GM12878 (cell line): ENCODE data around the gene MXRA7. TPM values are rescaled to one million over a fixed set of nuclear protein-coding genes. Genes with fewer than 3 reads are reported as not detected.

Experiments used
- ATAC-seq: fragments of 200-7000 bp; cut with Tn5 transposase; 3 replicates; pipeline ENCODE4 v1.9.1; 2020; ENCODE audit warnings: mild to moderate bottlenecking, moderate library complexity
- BruUV-seq: library from RNA; stranded (reverse); fragments of 400-500 nt; replicated peaks from 2 replicates; lab custom pipeline; 2021; lab: Mats Ljungman, UMichigan
- CTCF ChIA-PET: fragments of 300-600 bp; sonication (Branson Sonifier 250); formaldehyde crosslinking; extraction: SDS; loops from one replicate; lab custom pipeline; 2021; ENCODE audit warnings: inconsistent platforms; lab: Yijun Ruan, JAX
- POLR2A ChIA-PET: fragments of 350-600 bp; formaldehyde crosslinking; extraction: SDS; loops from one replicate; lab custom pipeline; 2021; ENCODE audit warnings: inconsistent platforms; lab: Charles Lee
- RAD21 ChIA-PET: fragments of 300-600 bp; sonication (Branson Sonifier 250); formaldehyde crosslinking; loops from one replicate; lab custom pipeline; 2023; ENCODE audit warnings: antibody characterized with exemption; ENCODE audit not compliant: unreplicated experiment; lab: Charles Lee
- SMC1A ChIA-PET: fragments of 300-600 bp; sonication (Branson Sonifier 250); formaldehyde crosslinking; loops from one replicate; lab custom pipeline; 2023; ENCODE audit not compliant: unreplicated experiment, uncharacterized antibody; lab: Charles Lee
- DNase-seq: peaks from one replicate; pipeline ENCODE4 v3.0.0-alpha.2; 2011; ENCODE audit warnings: low read depth, low spot score
- FAIRE-seq: peaks from 3 replicates; lab custom pipeline; 2011; peaks lifted over from hg19 to GRCh38; lab: Jason Lieb, UNC
- H2AFZ ChIP-seq: 2 replicates; pipeline ENCODE4 v1.6.0; 2011; ENCODE audit warnings: low read depth, low read length, control low read depth; ENCODE audit not compliant: control insufficient read depth
- H3K27ac ChIP-seq: 2 replicates; pipeline ENCODE4 v1.5.1; 2011; ENCODE audit warnings: control low read depth; ENCODE audit not compliant: control insufficient read depth, insufficient read depth
- H3K27me3 ChIP-seq, 2 experiments: replicated peaks in 1 of 2; 2 replicates each; pipeline versions ENCODE4 v1.6.0 to v1.6.1; 2011; ENCODE audit warnings: low read length in 1 of 2; ENCODE audit not compliant: control insufficient read depth in 2 of 2, insufficient read depth in 2 of 2
- H3K36me3 ChIP-seq, 2 experiments: 2 replicates each; pipeline ENCODE4 v1.5.1; 2011; ENCODE audit warnings: low read length in 1 of 2; ENCODE audit not compliant: control insufficient read depth in 2 of 2, insufficient read depth in 2 of 2
- H3K4me1 ChIP-seq: 2 replicates; pipeline ENCODE4 v1.6.1; 2011; ENCODE audit warnings: mild to moderate bottlenecking, low read length, moderate library complexity, mixed read lengths; ENCODE audit not compliant: control insufficient read depth, insufficient read depth
- H3K4me2 ChIP-seq: 2 replicates; pipeline ENCODE4 v1.6.0; 2011; ENCODE audit warnings: control low read depth; ENCODE audit not compliant: control insufficient read depth, insufficient read depth
- H3K4me3 ChIP-seq: fragments of 200-600 bp; sonication (generic); 2 replicates; pipeline ENCODE4 v1.5.1; 2016
- H3K79me2 ChIP-seq: 2 replicates; pipeline ENCODE4 v1.6.0; 2011; ENCODE audit warnings: low read length; ENCODE audit not compliant: control insufficient read depth, insufficient read depth
- H3K9ac ChIP-seq: 2 replicates; pipeline ENCODE4 v1.8.0; 2011; ENCODE audit warnings: low read length, control low read depth, mixed read lengths; ENCODE audit not compliant: control insufficient read depth, insufficient read depth
- H3K9me3 ChIP-seq: replicated peaks from 3 replicates; pipeline ENCODE4 v1.5.1; 2011; ENCODE audit warnings: mild to moderate bottlenecking, low read length; ENCODE audit not compliant: control insufficient read depth, insufficient read depth
- H4K20me1 ChIP-seq: 2 replicates; pipeline ENCODE4 v1.6.0; 2011; ENCODE audit not compliant: control insufficient read depth, insufficient read depth
- ATF7 ChIP-seq: fragments of 450-650 bp; IDR thresholded peaks from 2 replicates; pipeline ENCODE4 v1.6.1; 2016; ENCODE audit warnings: low read depth, mild to moderate bottlenecking
- BRCA1 ChIP-seq: IDR thresholded peaks from 2 replicates; pipeline ENCODE4 v1.6.1; 2011; ENCODE audit warnings: low read depth, low read length, improper control_type of control experiment
- CREB1 ChIP-seq: IDR thresholded peaks from 2 replicates; pipeline ENCODE4 v1.6.1; 2012; ENCODE audit warnings: low read depth, mild to moderate bottlenecking, inconsistent platforms
- FOS ChIP-seq: IDR thresholded peaks from 3 replicates; pipeline ENCODE4 v1.6.1; 2011; ENCODE audit warnings: borderline replicate concordance; ENCODE audit not compliant: insufficient read length; ENCODE audit errors: extremely low read depth
- HDAC2 ChIP-seq: fragments of 200-600 bp; sonication (generic); IDR thresholded peaks from 2 replicates; pipeline ENCODE4 v1.6.1; 2017
- IRF4 ChIP-seq: IDR thresholded peaks from 2 replicates; pipeline ENCODE4 v1.6.1; 2011; ENCODE audit warnings: low read depth, low read length
- LARP7 ChIP-seq: fragments of 450-650 bp; IDR thresholded peaks from 2 replicates; pipeline ENCODE4 v1.6.1; 2017; ENCODE audit warnings: mild to moderate bottlenecking
- SMAD1 ChIP-seq: fragments of 450-650 bp; IDR thresholded peaks from 2 replicates; pipeline ENCODE4 v1.6.1; 2018; ENCODE audit warnings: mild to moderate bottlenecking, low read depth; ENCODE audit not compliant: partially characterized antibody
- SMAD5 ChIP-seq: IDR thresholded peaks from 2 replicates; pipeline ENCODE4 v1.6.1; 2016; ENCODE audit warnings: antibody characterized with exemption, low read depth
- ZNF622 ChIP-seq: fragments of 450-650 bp; IDR thresholded peaks from 2 replicates; pipeline ENCODE4 v1.6.1; 2017; ENCODE audit warnings: mild to moderate bottlenecking, inconsistent platforms
- WGBS: methylation state at CpG from one replicate; pipeline ENCODE4 v1.1.6; 2016; ENCODE audit warnings: low lambda C conversion rate; ENCODE audit not compliant: insufficient replicate concordance, insufficient coverage; ENCODE audit errors: missing lambda C conversion rate; 5-methylcytosine and 5-hydroxymethylcytosine counted together
- in situ Hi-C: fragments of 300-500 bp; cut with MboI; formaldehyde crosslinking; loops from 9 replicates; pipeline ENCODE4 v1.14.3; 2018; ENCODE audit warnings: mixed read lengths
- intact Hi-C: fragments of 100-400 bp; cut with micrococcal nuclease; formaldehyde crosslinking; loops from one replicate; pipeline ENCODE4 v1.14.2; 2022; ENCODE audit not compliant: unreplicated experiment
- polyA plus RNA-seq, 11 experiments: library from polyadenylated mRNA; depleted of rRNA in 4 of 11; unstranded in 6 of 11; stranded (reverse) in 5 of 11; fragments of >200 nt; fragmentation: Nextera tagmentation in 4 of 11; fragmentation: Illumina TruSeq in 1 of 11; extraction: Ambion mirVana in 4 of 11; extraction: Trizol in 1 of 11; gene quantifications; 1 replicate in 1 of 11; 2 replicates in 10 of 11; pipeline versions ENCODE4 v1.2.1 to v1.2.3, GENCODE V29; 2011 to 2016; ENCODE audit warnings: inconsistent platforms in 2 of 11, missing spikeins in 2 of 11, low read depth in 1 of 11
- total RNA-seq, 4 experiments: library from RNA; depleted of rRNA in 3 of 4; stranded (reverse); fragments of >200 nt in 3 of 4; fragmentation: Illumina TruSeq in 1 of 4; extraction: Trizol in 1 of 4; gene quantifications; 2 replicates each; pipeline versions ENCODE4 v1.2.1 to v1.2.3, GENCODE V29; 2013 to 2021
- TF ChIP-seq, protein P1 (sequence below): fragments of 450-650 bp; IDR thresholded peaks from 2 replicates; pipeline ENCODE4 v1.6.1; 2017; ENCODE audit warnings: borderline replicate concordance
- TF ChIP-seq, protein P2 (sequence below): IDR thresholded peaks from 2 replicates; pipeline ENCODE4 v1.6.1; 2012; ENCODE audit warnings: mild to moderate bottlenecking, low read depth, low read length

MXRA7 gene
- total and polyA plus RNA-seq, 10 of the 15 experiments (the other 5 are each of a cell fraction or from before 2014, with no cell fraction given): 0.03 to 2.0 (median 0.33) TPM

DNA sequence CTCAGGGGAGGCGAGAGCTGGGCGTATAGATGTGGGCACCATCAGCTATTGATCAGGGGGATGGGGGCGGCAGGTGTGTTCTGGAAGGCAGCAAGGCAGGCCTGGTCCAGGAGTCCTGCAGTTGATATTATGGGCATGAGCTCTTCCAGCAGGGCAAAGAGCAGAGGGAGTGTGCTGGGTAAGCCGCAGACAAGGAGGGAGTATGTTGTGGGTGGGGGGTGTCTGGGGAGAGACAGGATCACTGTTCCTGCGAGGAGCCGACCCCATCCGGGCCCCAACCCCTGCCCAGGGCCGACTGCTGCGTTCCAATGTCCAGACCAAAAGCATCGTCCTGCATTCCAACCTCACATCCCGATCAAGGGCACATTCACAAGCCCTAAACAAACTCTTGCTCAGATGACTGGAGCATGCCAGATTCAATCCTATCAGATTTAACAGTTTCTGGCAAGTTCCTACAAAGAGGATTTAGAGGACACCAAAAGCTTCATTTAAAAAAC is 9.2 kb downstream of the MXRA7 start:
- TF ChIP-seq, protein P1, sequence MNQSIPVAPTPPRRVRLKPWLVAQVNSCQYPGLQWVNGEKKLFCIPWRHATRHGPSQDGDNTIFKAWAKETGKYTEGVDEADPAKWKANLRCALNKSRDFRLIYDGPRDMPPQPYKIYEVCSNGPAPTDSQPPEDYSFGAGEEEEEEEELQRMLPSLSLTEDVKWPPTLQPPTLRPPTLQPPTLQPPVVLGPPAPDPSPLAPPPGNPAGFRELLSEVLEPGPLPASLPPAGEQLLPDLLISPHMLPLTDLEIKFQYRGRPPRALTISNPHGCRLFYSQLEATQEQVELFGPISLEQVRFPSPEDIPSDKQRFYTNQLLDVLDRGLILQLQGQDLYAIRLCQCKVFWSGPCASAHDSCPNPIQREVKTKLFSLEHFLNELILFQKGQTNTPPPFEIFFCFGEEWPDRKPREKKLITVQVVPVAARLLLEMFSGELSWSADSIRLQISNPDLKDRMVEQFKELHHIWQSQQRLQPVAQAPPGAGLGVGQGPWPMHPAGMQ: no peak
- TF ChIP-seq, all 136 proteins: peak for 0
- 78% methylated on average over 7 of the region's 11 CpGs for WGBS
- no peak for DNase-seq
- H3K36me3 ChIP-seq: no peaks in the 10 kb centered on the region
- no peak overlapping the region for H2AFZ ChIP-seq
- no peak overlapping the region for H3K4me2 ChIP-seq
- no peaks in the 10 kb centered on the region for H3K79me2 ChIP-seq
- peaks cover 10% of the 10 kb centered on the region for H3K4me1 ChIP-seq
- no peak overlapping the region for H3K4me3 ChIP-seq
- CTCF ChIA-PET: interaction anchor here (1.7 to 1.8 kb wide), 2 partner anchors 13 to 20 kb away, joined by 5 to 8 read pairs; no protein-coding TSS in a partner anchor
- no peaks in the 10 kb centered on the region for H3K9me3 ChIP-seq
- no peak overlapping the region for H3K9ac ChIP-seq
- no peak overlapping the region for H3K27ac ChIP-seq
- no peak for FAIRE-seq
- no TSS peak for BruUV-seq
- in situ Hi-C loops: no loop called here
- ATAC-seq: no peak
- SMC1A ChIA-PET: interaction anchor here (1.8 kb wide), 1 partner anchor 13 kb away, joined by 3 read pairs; no protein-coding TSS in a partner anchor
- no peaks in the 10 kb centered on the region; a peak in 1 of 4 replicates for H3K27me3 ChIP-seq
- H4K20me1 ChIP-seq: no peaks in the 10 kb centered on the region
- POLR2A ChIA-PET: no interaction called here
- intact Hi-C loops: no loop called here
- RAD21 ChIA-PET: no interaction called here

DNA sequence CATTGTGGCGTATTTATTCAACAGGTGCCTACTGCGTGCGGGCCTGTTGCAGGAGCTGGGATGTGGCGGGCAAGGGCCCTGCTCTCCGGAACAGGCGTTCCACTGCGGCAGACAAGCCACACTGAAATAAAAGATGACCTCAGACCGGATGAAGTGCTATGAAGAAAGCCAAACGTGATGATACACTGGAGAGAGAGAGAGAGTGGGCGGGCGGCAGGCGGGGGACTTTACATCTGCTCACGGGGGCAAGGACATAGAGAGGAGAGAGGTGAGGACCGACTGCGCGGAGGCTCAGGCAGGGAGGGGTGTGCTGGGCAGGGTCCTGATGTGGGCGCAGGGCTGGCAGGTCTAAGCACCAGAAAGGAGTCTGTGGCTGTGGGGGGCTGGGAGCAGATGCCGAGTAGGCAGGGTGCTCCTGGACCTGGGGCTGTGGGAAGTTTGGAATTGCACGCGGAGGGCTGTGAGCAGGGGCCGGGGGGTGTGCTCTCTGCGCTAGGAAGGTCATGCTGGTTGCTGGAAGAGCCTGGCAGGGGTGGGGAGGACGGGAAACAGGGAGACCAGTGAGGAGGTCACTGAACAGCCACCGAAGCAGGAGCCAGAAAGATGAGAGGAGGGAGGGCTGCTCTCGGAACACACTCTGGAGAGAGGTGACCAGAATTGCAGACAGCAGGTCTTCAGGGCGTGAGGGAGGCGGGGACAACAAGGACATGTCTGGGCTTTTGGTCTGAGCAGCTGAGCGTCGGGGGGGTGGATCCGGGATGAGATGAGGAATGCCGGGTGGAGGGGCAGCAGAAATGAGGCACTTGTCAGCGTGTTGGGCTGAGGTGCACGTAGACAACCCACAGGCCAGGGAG is 9.9 kb downstream of the MXRA7 start:
- no peak overlapping the region for H3K27ac ChIP-seq
- H3K9ac ChIP-seq: no peak overlapping the region
- H3K36me3 ChIP-seq: no peaks in the 10 kb centered on the region
- H3K4me2 ChIP-seq: no peak overlapping the region
- CTCF ChIA-PET: interaction anchor here (1.8 kb wide), 1 partner anchor 14 kb away, joined by 5 read pairs; no protein-coding TSS in a partner anchor
- in situ Hi-C loops: no loop called here
- 70% methylated on average over 33 of the region's 33 CpGs for WGBS
- no peaks in the 10 kb centered on the region; a peak in 1 of 4 replicates for H3K27me3 ChIP-seq
- intact Hi-C loops: no loop called here
- SMC1A ChIA-PET: interaction anchor here (1.8 kb wide), 1 partner anchor 14 kb away, joined by 3 read pairs; no protein-coding TSS in a partner anchor
- POLR2A ChIA-PET: no interaction called here
- ATAC-seq (peak; percentile 27), DNase-seq (no peak), FAIRE-seq (no peak)
- H3K9me3 ChIP-seq: no peaks in the 10 kb centered on the region
- H3K4me3 ChIP-seq: no peak overlapping the region
- peaks cover 17% of the 10 kb centered on the region for H3K4me1 ChIP-seq
- no TSS peak for BruUV-seq
- RAD21 ChIA-PET: no interaction called here
- H3K79me2 ChIP-seq: no peaks in the 10 kb centered on the region
- no peak overlapping the region for H2AFZ ChIP-seq
- H4K20me1 ChIP-seq: no peaks in the 10 kb centered on the region
- TF ChIP-seq HDAC2: no peak
- TF ChIP-seq FOS: no peak
- peak; percentile 50 for TF ChIP-seq CREB1
- no peak for TF ChIP-seq SMAD1
- no peak for TF ChIP-seq ZNF622
- TF ChIP-seq, protein P2, sequence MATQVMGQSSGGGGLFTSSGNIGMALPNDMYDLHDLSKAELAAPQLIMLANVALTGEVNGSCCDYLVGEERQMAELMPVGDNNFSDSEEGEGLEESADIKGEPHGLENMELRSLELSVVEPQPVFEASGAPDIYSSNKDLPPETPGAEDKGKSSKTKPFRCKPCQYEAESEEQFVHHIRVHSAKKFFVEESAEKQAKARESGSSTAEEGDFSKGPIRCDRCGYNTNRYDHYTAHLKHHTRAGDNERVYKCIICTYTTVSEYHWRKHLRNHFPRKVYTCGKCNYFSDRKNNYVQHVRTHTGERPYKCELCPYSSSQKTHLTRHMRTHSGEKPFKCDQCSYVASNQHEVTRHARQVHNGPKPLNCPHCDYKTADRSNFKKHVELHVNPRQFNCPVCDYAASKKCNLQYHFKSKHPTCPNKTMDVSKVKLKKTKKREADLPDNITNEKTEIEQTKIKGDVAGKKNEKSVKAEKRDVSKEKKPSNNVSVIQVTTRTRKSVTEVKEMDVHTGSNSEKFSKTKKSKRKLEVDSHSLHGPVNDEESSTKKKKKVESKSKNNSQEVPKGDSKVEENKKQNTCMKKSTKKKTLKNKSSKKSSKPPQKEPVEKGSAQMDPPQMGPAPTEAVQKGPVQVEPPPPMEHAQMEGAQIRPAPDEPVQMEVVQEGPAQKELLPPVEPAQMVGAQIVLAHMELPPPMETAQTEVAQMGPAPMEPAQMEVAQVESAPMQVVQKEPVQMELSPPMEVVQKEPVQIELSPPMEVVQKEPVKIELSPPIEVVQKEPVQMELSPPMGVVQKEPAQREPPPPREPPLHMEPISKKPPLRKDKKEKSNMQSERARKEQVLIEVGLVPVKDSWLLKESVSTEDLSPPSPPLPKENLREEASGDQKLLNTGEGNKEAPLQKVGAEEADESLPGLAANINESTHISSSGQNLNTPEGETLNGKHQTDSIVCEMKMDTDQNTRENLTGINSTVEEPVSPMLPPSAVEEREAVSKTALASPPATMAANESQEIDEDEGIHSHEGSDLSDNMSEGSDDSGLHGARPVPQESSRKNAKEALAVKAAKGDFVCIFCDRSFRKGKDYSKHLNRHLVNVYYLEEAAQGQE: no peak
- no peak for TF ChIP-seq SMAD5
- 0 out of 2 replicates have a peak, but pooled peaks have one; percentile 30 for TF ChIP-seq ATF7
- TF ChIP-seq IRF4: no peak
- TF ChIP-seq LARP7: no peak
- no peak for TF ChIP-seq BRCA1
